ENCODE data around the gene PLCD1. TPM values are rescaled to one million over a fixed set of nuclear protein-coding genes. Genes with fewer than 3 reads are reported as not detected.

The PLCD1 gene
- total RNA-seq, 4 donors from 2014 or later, result 30.2 to 55.4 (median 43.8) TPM

DNA sequence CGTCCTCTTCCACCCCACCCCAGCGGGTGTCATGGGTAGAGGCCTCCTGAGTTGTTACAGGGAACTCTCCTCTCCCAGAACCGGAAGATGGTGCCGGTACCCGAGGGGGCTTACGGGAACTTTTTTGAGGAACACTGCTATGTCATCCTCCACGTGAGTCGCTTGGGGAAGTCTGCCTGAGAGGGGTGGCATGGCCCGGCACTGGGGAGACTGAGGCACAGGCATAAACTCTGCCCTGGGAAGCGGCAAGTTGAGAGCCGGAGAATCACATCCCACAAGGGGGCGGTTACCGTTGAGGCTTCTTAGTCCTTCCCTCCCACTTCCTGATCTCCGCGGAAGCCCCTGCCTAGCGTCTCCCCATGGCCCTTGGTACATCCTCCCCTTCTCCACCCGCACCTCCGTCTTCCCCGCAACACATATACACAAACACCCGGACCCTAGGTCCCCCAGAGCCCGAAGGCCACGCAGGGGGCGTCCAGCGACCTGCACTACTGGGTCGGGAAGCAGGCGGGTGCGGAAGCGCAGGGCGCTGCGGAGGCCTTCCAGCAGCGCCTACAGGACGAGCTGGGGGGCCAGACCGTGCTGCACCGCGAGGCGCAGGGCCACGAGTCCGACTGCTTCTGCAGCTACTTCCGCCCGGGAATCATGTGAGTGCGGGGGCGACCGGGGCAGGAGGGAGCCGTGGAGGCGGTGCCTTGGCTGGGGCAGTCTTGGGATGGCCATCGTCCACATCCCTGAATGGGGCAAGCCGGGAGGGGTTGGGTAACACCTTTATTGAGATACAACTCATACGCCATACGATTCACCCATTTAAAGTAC, 35.4 kb downstream of the PLCD1 start:
- TF ChIP-seq POLR2A (IDR thresholded peaks at IDR 0.05), result no peak
- TF ChIP-seq, protein P1, sequence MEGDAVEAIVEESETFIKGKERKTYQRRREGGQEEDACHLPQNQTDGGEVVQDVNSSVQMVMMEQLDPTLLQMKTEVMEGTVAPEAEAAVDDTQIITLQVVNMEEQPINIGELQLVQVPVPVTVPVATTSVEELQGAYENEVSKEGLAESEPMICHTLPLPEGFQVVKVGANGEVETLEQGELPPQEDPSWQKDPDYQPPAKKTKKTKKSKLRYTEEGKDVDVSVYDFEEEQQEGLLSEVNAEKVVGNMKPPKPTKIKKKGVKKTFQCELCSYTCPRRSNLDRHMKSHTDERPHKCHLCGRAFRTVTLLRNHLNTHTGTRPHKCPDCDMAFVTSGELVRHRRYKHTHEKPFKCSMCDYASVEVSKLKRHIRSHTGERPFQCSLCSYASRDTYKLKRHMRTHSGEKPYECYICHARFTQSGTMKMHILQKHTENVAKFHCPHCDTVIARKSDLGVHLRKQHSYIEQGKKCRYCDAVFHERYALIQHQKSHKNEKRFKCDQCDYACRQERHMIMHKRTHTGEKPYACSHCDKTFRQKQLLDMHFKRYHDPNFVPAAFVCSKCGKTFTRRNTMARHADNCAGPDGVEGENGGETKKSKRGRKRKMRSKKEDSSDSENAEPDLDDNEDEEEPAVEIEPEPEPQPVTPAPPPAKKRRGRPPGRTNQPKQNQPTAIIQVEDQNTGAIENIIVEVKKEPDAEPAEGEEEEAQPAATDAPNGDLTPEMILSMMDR (IDR thresholded peaks at IDR 0.05), result no peak
- 1 to 3% methylated on average over 41 to 45 of the region's 49 CpGs for WGBS, 2 donors

DNA sequence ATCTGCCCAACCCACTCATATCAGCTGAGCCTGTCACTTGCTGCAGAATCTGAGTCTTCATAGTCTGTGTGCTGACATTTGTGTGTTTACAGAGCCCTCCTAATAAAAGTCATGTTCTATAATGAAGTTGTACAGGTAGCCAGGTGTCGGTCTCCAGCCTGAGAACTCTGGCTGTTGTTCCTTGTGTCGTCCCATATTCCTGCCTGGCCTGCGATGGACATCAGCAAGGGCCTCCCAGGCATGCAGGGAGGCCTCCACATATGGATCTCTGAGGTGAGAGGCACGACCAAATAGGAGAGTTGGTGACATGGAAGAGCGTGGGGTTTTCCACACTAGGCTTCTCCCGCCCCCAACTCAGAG, 36.0 kb downstream of the PLCD1 start:
- no peak for TF ChIP-seq POLR2A (IDR thresholded peaks at IDR 0.05)
- TF ChIP-seq, protein P1 (IDR thresholded peaks at IDR 0.05), result no peak
- peak overlapping the region; percentile 46 for H3K4me3 ChIP-seq (ENCODE audit: low read depth, poor library complexity, severe bottlenecking)
- 40 to 44% methylated on average over 6 of the region's 6 CpGs for WGBS, 2 donors
- no peak for DNase-seq (ENCODE audit: low spot score in 2 of 2)
- intact Hi-C loops (cut with DNase I; ENCODE audit: low total_unique reads), result no loop called here

More for the DNA sequence above, 35.4 kb downstream of the PLCD1 start:
- peak overlapping the region; percentile 46 for H3K4me3 ChIP-seq (ENCODE audit: low read depth, poor library complexity, severe bottlenecking)
- intact Hi-C loops (cut with DNase I; ENCODE audit: low total_unique reads), result no loop called here
- peak; percentile 75 to 97 for DNase-seq (ENCODE audit: low spot score in 2 of 2)

DNA sequence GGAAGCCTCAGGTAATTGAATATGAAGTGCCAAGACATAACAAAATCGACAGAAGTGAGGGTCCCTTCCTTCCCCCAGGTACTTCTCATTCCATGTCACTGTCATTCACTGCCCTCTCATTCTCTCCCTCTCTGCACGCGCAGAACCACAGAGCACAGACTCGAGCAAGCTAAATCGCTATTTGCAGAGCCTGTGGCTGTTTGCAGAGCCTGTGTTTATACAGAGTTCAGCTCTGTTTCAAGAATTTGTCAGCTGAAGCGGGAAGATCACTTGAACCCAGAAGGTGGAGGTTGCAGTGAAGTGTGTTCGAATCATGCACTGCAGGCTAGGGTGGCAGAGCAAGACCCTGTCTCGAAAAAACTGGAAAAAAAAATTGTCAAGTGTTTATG, 36.4 kb downstream of the PLCD1 start:
- H3K4me3 ChIP-seq (ENCODE audit: low read depth, poor library complexity, severe bottlenecking), result no peak overlapping the region
- no peak for DNase-seq (ENCODE audit: low spot score in 2 of 2)
- 84% methylated on average over 8 of the region's 8 CpGs for WGBS, 2 donors
- TF ChIP-seq, protein P1 (IDR thresholded peaks at IDR 0.05), result no peak
- TF ChIP-seq POLR2A (IDR thresholded peaks at IDR 0.05), result no peak
- intact Hi-C loops (cut with DNase I; ENCODE audit: low total_unique reads), result no loop called here

DNA sequence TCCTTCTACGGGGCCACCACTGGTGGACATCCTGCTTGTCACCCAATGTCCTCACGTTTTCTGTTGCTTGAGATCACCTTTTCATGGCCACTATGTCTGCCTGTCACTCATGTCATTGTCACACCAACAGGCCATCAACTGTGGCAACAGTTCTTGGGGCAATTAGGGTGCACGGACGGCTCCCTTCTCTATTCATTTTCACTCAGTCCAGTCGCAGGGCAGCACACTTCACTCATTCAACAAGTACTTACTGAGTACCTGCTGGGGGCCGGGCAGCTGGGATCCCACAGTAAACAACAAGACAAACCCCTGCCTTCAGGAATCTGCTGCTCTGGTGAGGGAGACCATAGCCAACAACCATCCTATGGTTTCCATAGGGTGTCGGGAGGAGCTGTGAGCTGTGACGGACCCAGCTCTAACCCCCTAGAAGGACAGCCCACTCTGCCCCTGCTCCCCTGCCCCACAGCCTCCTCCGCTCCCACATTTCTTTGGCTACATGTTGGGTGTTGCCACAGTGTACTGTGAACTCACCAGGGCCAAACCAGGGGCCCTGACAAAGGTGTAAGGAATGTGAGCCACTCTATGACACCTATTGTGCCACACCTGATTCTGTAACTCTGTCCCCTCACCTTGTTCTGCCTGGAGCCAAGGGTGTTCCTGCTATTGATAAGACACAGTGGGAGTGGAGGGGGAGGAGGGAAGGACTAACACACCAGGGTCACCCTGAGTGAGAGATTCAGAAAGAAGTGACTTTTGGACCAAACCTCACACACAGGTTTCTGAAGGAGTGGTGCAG, 37.0 kb downstream of the PLCD1 start:
- DNase-seq (ENCODE audit: low spot score in 2 of 2), result peak in 1 of 2 donors; percentile 80
- no peak overlapping the region for H3K4me3 ChIP-seq (ENCODE audit: low read depth, poor library complexity, severe bottlenecking)
- TF ChIP-seq, protein P1 (IDR thresholded peaks at IDR 0.05), result no peak
- intact Hi-C loops (cut with DNase I; ENCODE audit: low total_unique reads), result no loop called here
- 88 to 94% methylated on average over 9 of the region's 9 CpGs for WGBS, 2 donors

DNA sequence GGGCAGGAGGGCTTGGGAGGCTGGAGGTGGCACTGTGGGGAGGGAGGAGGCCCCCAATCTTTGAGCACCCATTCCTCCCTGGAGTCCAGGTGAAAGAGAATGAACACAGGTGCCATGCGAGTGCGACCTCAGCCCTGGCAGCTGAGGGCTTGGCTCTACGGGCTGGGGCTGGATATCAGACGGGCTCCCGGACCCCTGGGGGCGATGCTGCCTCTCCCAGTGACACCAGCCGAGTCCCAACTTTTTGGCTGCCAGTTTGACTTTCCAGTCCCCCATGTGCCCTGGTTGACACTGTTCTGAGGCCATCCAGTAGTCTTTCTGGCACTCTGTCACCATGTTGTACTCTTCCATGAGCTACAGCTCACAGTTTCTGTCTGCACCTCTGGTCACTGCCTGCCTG, 37.6 kb downstream of the PLCD1 start:
- TF ChIP-seq, protein P1 (IDR thresholded peaks at IDR 0.05), result no peak
- no peak for TF ChIP-seq POLR2A (IDR thresholded peaks at IDR 0.05)
- intact Hi-C loops (cut with DNase I; ENCODE audit: low total_unique reads), result no loop called here
- no peak overlapping the region for H3K4me3 ChIP-seq (ENCODE audit: low read depth, poor library complexity, severe bottlenecking)
- WGBS, 2 donors, result 87 to 90% methylated on average over 7 of the region's 7 CpGs
- DNase-seq (ENCODE audit: low spot score in 2 of 2), result peak in 1 of 2 donors; percentile 83
